ENCODE data around the gene DNASE1L2. TPM values are rescaled to one million over a fixed set of nuclear protein-coding genes. Genes with fewer than 3 reads are reported as not detected.

The DNASE1L2 gene
- total and polyA plus RNA-seq, 2 of the 8 experiments (the other 6 are each of a cell fraction or from before 2014, with no cell fraction given), result 0.35 to 0.97 TPM

GRCh38 chr16:2188395-2188794, 47.8 kb upstream of the DNASE1L2 start:
- no peak overlapping the region for H3K9ac ChIP-seq (replicated peaks in 1 of 4; ENCODE audit: extremely low read depth in 1 of 4, low read depth in 3 of 4, low read length in 3 of 4)
- H2BK12ac ChIP-seq (ENCODE audit: low read depth, low read length), result no peak overlapping the region
- H4K5ac ChIP-seq (ENCODE audit: insufficient read length, low read depth, low read length), result no peak overlapping the region
- H4K91ac ChIP-seq (replicated peaks; ENCODE audit: insufficient read length, low read length), result no peak overlapping the region
- H3K4me3 ChIP-seq (ENCODE audit: extremely low read depth in 1 of 4, insufficient read depth in 2 of 4, low read depth in 3 of 4, low read length in 4 of 4), result no peak overlapping the region
- no peak overlapping the region for H2BK15ac ChIP-seq (ENCODE audit: low read length)
- no peak overlapping the region for H2BK120ac ChIP-seq (replicated peaks; ENCODE audit: low read depth, low read length)
- FAIRE-seq (no peak), DNase-seq (ENCODE audit: low read depth in 1 of 2, low spot score in 2 of 2) (no peak)
- H2AK5ac ChIP-seq (ENCODE audit: low read depth, low read length), result no peak overlapping the region
- no peak overlapping the region for H3K56ac ChIP-seq (replicated peaks; ENCODE audit: insufficient read length, low read depth, low read length)
- no peaks in the 10 kb centered on the region for H3K79me2 ChIP-seq (ENCODE audit: control insufficient read depth in 1 of 2, insufficient read depth in 2 of 2, low read length in 2 of 2)
- no peak overlapping the region for H3K27ac ChIP-seq (ENCODE audit: low read depth, low read length)
- H3K27me3 ChIP-seq (replicated peaks in 1 of 4; ENCODE audit: control insufficient read depth in 3 of 4, extremely low read depth in 1 of 4, insufficient read depth in 3 of 4, low read length in 3 of 4), result no peaks in the 10 kb centered on the region
- peaks cover 0 to 4% (median 0%) of the 10 kb centered on the region in 4 experiments; a peak in 1 of 8 replicates for H3K36me3 ChIP-seq (ENCODE audit: control insufficient read depth in 2 of 4, insufficient read depth in 4 of 4, low read length in 3 of 4)
- ChIA-PET CTCF (ENCODE audit: partially characterized antibody) (interaction anchor here (1.9 kb wide), 1 partner anchor 50 kb away, joined by 4 read pairs; no protein-coding TSS in a partner anchor), POLR2A (ENCODE audit: partially characterized antibody) (interaction anchor here (0.6 to 2.2 kb wide), 7 partner anchors 8 to 281 kb away, joined by 3 to 6 read pairs (median 4); partner anchors contain the start of gene ECI1)
- no peak overlapping the region for H2BK20ac ChIP-seq (ENCODE audit: low read length)
- H3K14ac ChIP-seq (ENCODE audit: insufficient read length), result no peak overlapping the region
- H4K20me1 ChIP-seq (replicated peaks in 1 of 2; ENCODE audit: control insufficient read depth in 1 of 2, insufficient read depth in 2 of 2, low read length in 2 of 2), result peaks cover 0 to 6% of the 10 kb centered on the region in 2 experiments
- H3K4me1 ChIP-seq (replicated peaks in 1 of 4; ENCODE audit: control insufficient read depth in 3 of 4, insufficient read depth in 4 of 4, low read length in 3 of 4), result no peaks in the 10 kb centered on the region; a peak in 1 of 7 replicates
- H2BK5ac ChIP-seq (ENCODE audit: low read depth, low read length), result no peak overlapping the region
- H3K18ac ChIP-seq (ENCODE audit: extremely low read depth, low read length), result no peak overlapping the region
- H2AFZ ChIP-seq (ENCODE audit: low read length), result no peak overlapping the region
- no peak overlapping the region for H3K4me2 ChIP-seq (ENCODE audit: insufficient read depth in 1 of 2, low read depth in 2 of 2, low read length in 2 of 2)
- H3K9me3 ChIP-seq (ENCODE audit: insufficient read depth in 2 of 2, low read depth in 1 of 2, low read length in 1 of 2), result no peaks in the 10 kb centered on the region
- H3K4ac ChIP-seq (replicated peaks; ENCODE audit: insufficient read length, low read depth, low read length), result no peak overlapping the region
- 96% methylated on average over 8 of the region's 8 CpGs; no CpG with 5 or more reads in 1 of the 2 experiments for WGBS, 2 experiments (ENCODE audit: extremely low coverage in 1 of 2, insufficient coverage in 1 of 2, insufficient read length in 1 of 2, insufficient replicate concordance in 2 of 2, low coverage in 1 of 2, low lambda C conversion rate in 2 of 2, missing lambda C conversion rate in 1 of 2)
- H3K79me1 ChIP-seq (ENCODE audit: low read depth, low read length), result no peaks in the 10 kb centered on the region
- H4K8ac ChIP-seq (ENCODE audit: extremely low read depth, insufficient read depth, low read length), result no peak overlapping the region
- no peaks in the 10 kb centered on the region for H3K23me2 ChIP-seq (ENCODE audit: low read depth, low read length)
- no peak overlapping the region for H3K23ac ChIP-seq (ENCODE audit: insufficient read length)
- TF ChIP-seq POU5F1 (IDR thresholded peaks at IDR 0.05; ENCODE audit: low read depth, low read length) (no peak), SIRT6 (IDR thresholded peaks at IDR 0.05; ENCODE audit: low read length) (no peak), TEAD4 (IDR thresholded peaks at IDR 0.05; ENCODE audit: low read depth, low read length) (no peak), HDAC6 (IDR thresholded peaks at IDR 0.05; ENCODE audit: low read depth, low read length) (no peak), ZNF274 (IDR thresholded peaks at IDR 0.05; ENCODE audit: borderline replicate concordance, extremely low read depth, low read length) (no peak), PHF8 (conservative IDR thresholded peaks at IDR 0.05; ENCODE audit: low read depth, low read length) (no peak), CHD1 (IDR thresholded peaks at IDR 0.05; ENCODE audit: low read depth, low read length) (no peak), RXRA (IDR thresholded peaks at IDR 0.05; ENCODE audit: insufficient read depth, low read depth, low read length) (no peak), RFX5 (IDR thresholded peaks at IDR 0.05; ENCODE audit: borderline replicate concordance, low read depth, low read length) (no peak), JUND (IDR thresholded peaks at IDR 0.05; ENCODE audit: low read length) (no peak), FOSL1 (IDR thresholded peaks at IDR 0.05; ENCODE audit: insufficient read depth, low read depth, low read length) (no peak)
- TF ChIP-seq, protein P1, sequence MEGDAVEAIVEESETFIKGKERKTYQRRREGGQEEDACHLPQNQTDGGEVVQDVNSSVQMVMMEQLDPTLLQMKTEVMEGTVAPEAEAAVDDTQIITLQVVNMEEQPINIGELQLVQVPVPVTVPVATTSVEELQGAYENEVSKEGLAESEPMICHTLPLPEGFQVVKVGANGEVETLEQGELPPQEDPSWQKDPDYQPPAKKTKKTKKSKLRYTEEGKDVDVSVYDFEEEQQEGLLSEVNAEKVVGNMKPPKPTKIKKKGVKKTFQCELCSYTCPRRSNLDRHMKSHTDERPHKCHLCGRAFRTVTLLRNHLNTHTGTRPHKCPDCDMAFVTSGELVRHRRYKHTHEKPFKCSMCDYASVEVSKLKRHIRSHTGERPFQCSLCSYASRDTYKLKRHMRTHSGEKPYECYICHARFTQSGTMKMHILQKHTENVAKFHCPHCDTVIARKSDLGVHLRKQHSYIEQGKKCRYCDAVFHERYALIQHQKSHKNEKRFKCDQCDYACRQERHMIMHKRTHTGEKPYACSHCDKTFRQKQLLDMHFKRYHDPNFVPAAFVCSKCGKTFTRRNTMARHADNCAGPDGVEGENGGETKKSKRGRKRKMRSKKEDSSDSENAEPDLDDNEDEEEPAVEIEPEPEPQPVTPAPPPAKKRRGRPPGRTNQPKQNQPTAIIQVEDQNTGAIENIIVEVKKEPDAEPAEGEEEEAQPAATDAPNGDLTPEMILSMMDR (IDR thresholded peaks at IDR 0.05; ENCODE audit: control extremely low read depth in 1 of 3, insufficient read depth in 1 of 3, low read depth in 1 of 3, low read length in 3 of 3), result no peak

Data from H1 (cell line).